GM19397 (cell line): Measurements from ENCODE around the gene SHISA7.
A peak's percentile ranks its signal among the peaks of the same experiment; 100 is the strongest.

Experiments used
- ATAC-seq: cut with Tn5 transposase; IDR thresholded peaks from one replicate; pipeline ENCODE4 v1.9.1; 2021; ENCODE audit warnings: mild to moderate bottlenecking, moderate library complexity; ENCODE audit not compliant: unreplicated experiment

The SHISA7 gene

GRCh38 chr19:55482156-55482961 is 39.3 kb upstream of the SHISA7 start:
- ATAC-seq: no peak

GRCh38 chr19:55481794-55482155 is 38.7 kb upstream of the SHISA7 start:
- no peak for ATAC-seq

GRCh38 chr19:55481148-55481793 is 38.2 kb upstream of the SHISA7 start:
- ATAC-seq: no peak

GRCh38 chr19:55479451-55480230 is 36.5 kb upstream of the SHISA7 start:
- ATAC-seq: no peak

GRCh38 chr19:55479045-55479444 is 35.9 kb upstream of the SHISA7 start:
- no peak for ATAC-seq

GRCh38 chr19:55478364-55478763 is 35.3 kb upstream of the SHISA7 start:
- no peak for ATAC-seq

GRCh38 chr19:55477905-55478304 is 34.8 kb upstream of the SHISA7 start:
- no peak for ATAC-seq

GRCh38 chr19:55476100-55476775 is 33.1 kb upstream of the SHISA7 start, which contains the start of gene ZNF628:
ZNF628 (plus strand) TSS chr19:55476617; CDS start chr19:55479911, 3,294 bp downstream.
- peak; percentile 93 for ATAC-seq

GRCh38 chr19:55474269-55475265 is 31.5 kb upstream of the SHISA7 start:
- ATAC-seq: no peak

- no peak for ATAC-seq
Measured at GRCh38 chr19:55473225-55474012, 30.3 kb upstream of the SHISA7 start.

GRCh38 chr19:55472463-55472862 is 29.4 kb upstream of the SHISA7 start:
- ATAC-seq: no peak

- ATAC-seq: no peak
Measured at GRCh38 chr19:55471266-55471665, 28.2 kb upstream of the SHISA7 start.

GRCh38 chr19:55468054-55468393 is 24.9 kb upstream of the SHISA7 start:
- no peak for ATAC-seq

- no peak for ATAC-seq
Measured at GRCh38 chr19:55467236-55468053, 24.3 kb upstream of the SHISA7 start.

GRCh38 chr19:55466241-55466614 is 23.1 kb upstream of the SHISA7 start:
- no peak for ATAC-seq

GRCh38 chr19:55465460-55466240 is 22.6 kb upstream of the SHISA7 start:
- ATAC-seq: no peak

GRCh38 chr19:55464662-55465054 is 21.6 kb upstream of the SHISA7 start, which contains the start of gene C19orf85:
C19orf85 (minus strand) TSS chr19:55464751; CDS start chr19:55464554, 197 bp downstream.
- ATAC-seq: no peak
